GM21717 (cell line): ENCODE measurements around the gene LGALS8.
"Not testable (repeated sequence)": the region's sequence is repeated elsewhere in the genome, so short reads cannot be mapped to it uniquely, and the experiment has no call there.

ENCODE experiments used
- ATAC-seq: cut with Tn5 transposase; IDR thresholded peaks from one replicate; pipeline ENCODE4 v1.9.1; 2021; ENCODE audit warnings: mild to moderate bottlenecking, moderate library complexity; ENCODE audit not compliant: unreplicated experiment

LGALS8 gene

GRCh38 chr1:236536540-236536939 is 12.8 kb downstream of the LGALS8 start:
- no peak for ATAC-seq

- no peak for ATAC-seq
These were observed 17.2 kb downstream of the LGALS8 start for GRCh38 chr1:236540813-236541465.

GRCh38 chr1:236541710-236542109 is 17.9 kb downstream of the LGALS8 start:
- ATAC-seq, result no peak

GRCh38 chr1:236543065-236543669 is 19.4 kb downstream of the LGALS8 start:
- no peak for ATAC-seq

- ATAC-seq, result no peak
These were observed 21.9 kb downstream of the LGALS8 start for GRCh38 chr1:236545621-236546169.

- no peak for ATAC-seq
These were observed 24.7 kb downstream of the LGALS8 start for GRCh38 chr1:236548452-236548851.

GRCh38 chr1:236550961-236551851 is 27.4 kb downstream of the LGALS8 start:
- no peak for ATAC-seq

GRCh38 chr1:236552096-236552495 is 28.3 kb downstream of the LGALS8 start:
- ATAC-seq, result no peak

GRCh38 chr1:236552901-236553300 is 29.1 kb downstream of the LGALS8 start:
- ATAC-seq, result no peak

- no peak for ATAC-seq
These were observed 29.6 kb downstream of the LGALS8 start for GRCh38 chr1:236553370-236553769.

GRCh38 chr1:236556606-236557005 is 32.8 kb downstream of the LGALS8 start:
- no peak for ATAC-seq

GRCh38 chr1:236558081-236558480 is 34.3 kb downstream of the LGALS8 start:
- no peak for ATAC-seq

- ATAC-seq, result no peak
These were observed 35.1 kb downstream of the LGALS8 start for GRCh38 chr1:236558846-236559245.

GRCh38 chr1:236560213-236560771 is 36.5 kb downstream of the LGALS8 start:
- no peak for ATAC-seq

GRCh38 chr1:236561976-236562375 is 38.2 kb downstream of the LGALS8 start:
- no peak for ATAC-seq

- no peak for ATAC-seq
These were observed 41.7 kb downstream of the LGALS8 start for GRCh38 chr1:236565530-236565929.

GRCh38 chr1:236568285-236568894 is 44.6 kb downstream of the LGALS8 start:
- no peak for ATAC-seq

- no peak for ATAC-seq
These were observed 51.7 kb downstream of the LGALS8 start for GRCh38 chr1:236575523-236575922.

GRCh38 chr1:236576004-236576403 is 52.2 kb downstream of the LGALS8 start:
- no peak for ATAC-seq

- not testable (repeated sequence) for ATAC-seq
These were observed 53.3 kb downstream of the LGALS8 start for GRCh38 chr1:236577041-236577440.

GRCh38 chr1:236578661-236579060 is 54.9 kb downstream of the LGALS8 start:
- ATAC-seq, result no peak
